CD4-positive, alpha-beta memory T cell (primary cell): ENCODE results near the gene TNIP1. TPM values are rescaled to one million over a fixed set of nuclear protein-coding genes. Genes with fewer than 3 reads are reported as not detected.

Source experiments
- CTCF ChIA-PET: fragments of 350-600 bp; sonication (Branson Sonifier 250); formaldehyde crosslinking; loops from one replicate; lab custom pipeline; 2021; ENCODE audit warnings: inconsistent platforms; ENCODE audit not compliant: partially characterized antibody; lab: Charles Lee
- POLR2A ChIA-PET: fragments of 350-600 bp; sonication (Branson Sonifier 250); formaldehyde crosslinking; loops from one replicate; lab custom pipeline; 2021; ENCODE audit not compliant: partially characterized antibody; lab: Charles Lee
- DNase-seq, 5 donors: peaks; one replicate each; pipeline versions ENCODE4 v3.0.0 to v3.0.0-alpha.2; 2020 to 2022; ENCODE audit warnings: mixed read lengths in 1 of 5
- H3K27ac ChIP-seq: one replicate; pipeline ENCODE4 v1.7.0; 2013; ENCODE audit warnings: low read depth, low read length
- H3K27me3 ChIP-seq: 2 replicates; pipeline ENCODE4 v1.7.0; 2013; ENCODE audit warnings: mild to moderate bottlenecking, low read length, moderate library complexity; ENCODE audit not compliant: insufficient read depth
- H3K36me3 ChIP-seq: 2 replicates; pipeline ENCODE4 v1.7.0; 2013; ENCODE audit warnings: mild to moderate bottlenecking, low read length, moderate library complexity; ENCODE audit not compliant: insufficient read depth
- H3K4me1 ChIP-seq: 2 replicates; pipeline ENCODE4 v1.7.0; 2013; ENCODE audit warnings: mild to moderate bottlenecking, low read length, moderate library complexity; ENCODE audit not compliant: insufficient read depth
- H3K4me3 ChIP-seq, 2 donors: one replicate each; pipeline ENCODE4 v1.7.0; 2013; ENCODE audit warnings: low read length in 2 of 2, mild to moderate bottlenecking in 1 of 2
- H3K9me3 ChIP-seq, 2 donors: one replicate each; pipeline ENCODE4 v1.7.0; 2013; ENCODE audit warnings: low read length in 2 of 2, control low read depth in 1 of 2; ENCODE audit not compliant: control insufficient read depth in 1 of 2
- H3K27ac Mint-ChIP-seq, 7 donors: one replicate each; pipeline ENCODE4 v1.8.0; 2020 to 2021; ENCODE audit warnings: mixed read lengths in 7 of 7, mild to moderate bottlenecking in 6 of 7, inconsistent platforms in 3 of 7, moderate library complexity in 3 of 7
- H3K27me3 Mint-ChIP-seq, 2 donors: one replicate each; pipeline ENCODE4 v1.8.0; 2020 to 2021; ENCODE audit warnings: mixed read lengths in 2 of 2
- H3K36me3 Mint-ChIP-seq, 2 donors: one replicate each; pipeline ENCODE4 v1.8.0; 2020 to 2021; ENCODE audit warnings: mixed read lengths in 2 of 2, inconsistent platforms in 1 of 2, mild to moderate bottlenecking in 1 of 2
- H3K4me1 Mint-ChIP-seq, 4 donors: one replicate each; pipeline ENCODE4 v1.8.0; 2020 to 2021; ENCODE audit warnings: mixed read lengths in 4 of 4, mild to moderate bottlenecking in 1 of 4
- H3K4me3 Mint-ChIP-seq, 8 donors: one replicate each; pipeline ENCODE4 v1.8.0; 2020 to 2021; ENCODE audit warnings: mixed read lengths in 8 of 8, mild to moderate bottlenecking in 7 of 8, moderate library complexity in 6 of 8, inconsistent platforms in 3 of 8
- H3K9me3 Mint-ChIP-seq, 8 donors: one replicate each; pipeline ENCODE4 v1.8.0; 2020 to 2021; ENCODE audit warnings: mixed read lengths in 8 of 8, mild to moderate bottlenecking in 5 of 8, inconsistent platforms in 3 of 8, moderate library complexity in 1 of 8
- intact Hi-C: fragments of 100-400 bp; cut with micrococcal nuclease; formaldehyde crosslinking; loops from one replicate; pipeline ENCODE4 v1.15.1; 2023
- polyA plus RNA-seq, 2 donors: library from polyadenylated mRNA; unstranded; fragments of 300-500 nt; fragmentation: Illumina TruSeq; gene quantifications; one replicate each; pipeline ENCODE4 v1.2.3, GENCODE V29; 2021
- total RNA-seq, 2 experiments: library from RNA; stranded (reverse); gene quantifications; one replicate each; pipeline ENCODE4 v1.2.3, GENCODE V29; 2021

TNIP1 gene
- total and polyA plus RNA-seq, 4 experiments from 2014 or later: 31.5 to 233 (median 149) TPM

- Histone ChIP-seq H3K27ac (no peak overlapping the region), H3K4me3 (no peak overlapping the region), H3K4me1 (no peaks in the 10 kb centered on the region), H3K36me3 (no peaks in the 10 kb centered on the region), H3K27me3 (no peaks in the 10 kb centered on the region), H3K9me3 (no peaks in the 10 kb centered on the region)
- intact Hi-C loops: no loop called here
- no peak for DNase-seq
- POLR2A ChIA-PET: no interaction called here
- H3K36me3 Mint-ChIP-seq: no peaks in the 10 kb centered on the region
- CTCF ChIA-PET: no interaction called here
- peak overlapping the region in 1 of 7 donors; percentile 29 for H3K27ac Mint-ChIP-seq
- no peak overlapping the region for H3K4me3 Mint-ChIP-seq
- no peaks in the 10 kb centered on the region for H3K4me1 Mint-ChIP-seq
- H3K27me3 Mint-ChIP-seq: no peaks in the 10 kb centered on the region
- no peaks in the 10 kb centered on the region for H3K9me3 Mint-ChIP-seq
Observed at GRCh38 chr5:151008906-151009305, 71.9 kb downstream of the TNIP1 start.

GRCh38 chr5:151008210-151008491, 72.7 kb downstream of the TNIP1 start:
- Histone ChIP-seq H3K27me3 (no peaks in the 10 kb centered on the region), H3K9me3 (no peaks in the 10 kb centered on the region), H3K27ac (no peak overlapping the region), H3K36me3 (no peaks in the 10 kb centered on the region), H3K4me1 (no peaks in the 10 kb centered on the region), H3K4me3 (no peak overlapping the region)
- no peaks in the 10 kb centered on the region for H3K9me3 Mint-ChIP-seq
- H3K4me1 Mint-ChIP-seq: no peaks in the 10 kb centered on the region
- H3K36me3 Mint-ChIP-seq: no peaks in the 10 kb centered on the region
- no peak overlapping the region for H3K27ac Mint-ChIP-seq
- no peak overlapping the region for H3K4me3 Mint-ChIP-seq
- CTCF ChIA-PET: no interaction called here
- intact Hi-C loops: no loop called here
- H3K27me3 Mint-ChIP-seq: peaks cover 0 to 3% of the 10 kb centered on the region in 2 donors
- POLR2A ChIA-PET: no interaction called here
- DNase-seq: no peak

- no peaks in the 10 kb centered on the region for H3K36me3 ChIP-seq
- Mint-ChIP-seq H3K36me3 (no peaks in the 10 kb centered on the region), H3K4me1 (no peaks in the 10 kb centered on the region), H3K27ac (no peak overlapping the region), H3K27me3 (peaks cover 0 to 3% of the 10 kb centered on the region in 2 donors), H3K9me3 (no peaks in the 10 kb centered on the region), H3K4me3 (no peak overlapping the region)
- ChIA-PET POLR2A (no interaction called here), CTCF (no interaction called here)
- no peak overlapping the region for H3K4me3 ChIP-seq
- intact Hi-C loops: no loop called here
- H3K4me1 ChIP-seq: no peaks in the 10 kb centered on the region
- H3K9me3 ChIP-seq: no peaks in the 10 kb centered on the region
- no peak for DNase-seq
- H3K27ac ChIP-seq: no peak overlapping the region
- H3K27me3 ChIP-seq: no peaks in the 10 kb centered on the region
Observed at GRCh38 chr5:151007430-151008209, 73.2 kb downstream of the TNIP1 start.

DNA sequence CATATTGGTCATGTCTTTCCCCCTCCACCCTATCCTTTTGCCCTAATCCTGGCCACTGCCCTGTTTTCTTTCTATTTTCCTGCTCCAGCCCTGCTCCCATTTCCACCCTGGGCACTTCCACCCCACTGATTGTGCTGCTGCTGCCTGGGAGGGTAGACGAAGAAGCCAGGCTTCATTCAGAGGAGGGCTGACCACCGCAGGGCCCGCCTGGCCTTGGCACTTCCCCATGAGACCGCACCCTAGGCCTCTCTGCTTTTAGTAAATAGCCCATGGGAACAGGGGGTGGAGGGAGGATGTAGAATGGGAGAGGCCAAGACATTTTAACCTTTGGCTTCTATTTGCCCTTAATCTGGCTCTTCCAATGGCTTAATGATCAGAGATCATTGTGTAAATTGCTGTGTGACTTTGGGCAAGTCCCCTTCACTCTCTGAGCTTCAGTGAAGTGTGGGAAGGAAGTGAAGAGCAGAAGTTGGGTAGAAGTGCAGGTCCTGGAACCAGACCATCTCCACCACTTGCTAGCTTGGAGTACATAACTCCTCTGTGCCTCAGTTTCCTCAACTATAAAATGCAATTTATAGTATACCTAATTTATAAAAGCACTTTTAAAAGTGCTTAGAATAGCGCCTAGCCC, 74.0 kb downstream of the TNIP1 start:
- no peak for DNase-seq
- H3K27me3 ChIP-seq: no peaks in the 10 kb centered on the region
- ChIA-PET CTCF (no interaction called here), POLR2A (no interaction called here)
- no peak overlapping the region for H3K27ac ChIP-seq
- no peak overlapping the region for H3K4me3 ChIP-seq
- H3K27me3 Mint-ChIP-seq: peaks cover 0 to 3% of the 10 kb centered on the region in 2 donors
- no peaks in the 10 kb centered on the region for H3K4me1 Mint-ChIP-seq
- no peak overlapping the region for H3K27ac Mint-ChIP-seq
- H3K36me3 Mint-ChIP-seq: no peaks in the 10 kb centered on the region
- H3K9me3 ChIP-seq: no peaks in the 10 kb centered on the region
- H3K4me3 Mint-ChIP-seq: no peak overlapping the region
- H3K9me3 Mint-ChIP-seq: no peaks in the 10 kb centered on the region
- intact Hi-C loops: no loop called here
- no peaks in the 10 kb centered on the region for H3K4me1 ChIP-seq
- H3K36me3 ChIP-seq: no peaks in the 10 kb centered on the region

DNA sequence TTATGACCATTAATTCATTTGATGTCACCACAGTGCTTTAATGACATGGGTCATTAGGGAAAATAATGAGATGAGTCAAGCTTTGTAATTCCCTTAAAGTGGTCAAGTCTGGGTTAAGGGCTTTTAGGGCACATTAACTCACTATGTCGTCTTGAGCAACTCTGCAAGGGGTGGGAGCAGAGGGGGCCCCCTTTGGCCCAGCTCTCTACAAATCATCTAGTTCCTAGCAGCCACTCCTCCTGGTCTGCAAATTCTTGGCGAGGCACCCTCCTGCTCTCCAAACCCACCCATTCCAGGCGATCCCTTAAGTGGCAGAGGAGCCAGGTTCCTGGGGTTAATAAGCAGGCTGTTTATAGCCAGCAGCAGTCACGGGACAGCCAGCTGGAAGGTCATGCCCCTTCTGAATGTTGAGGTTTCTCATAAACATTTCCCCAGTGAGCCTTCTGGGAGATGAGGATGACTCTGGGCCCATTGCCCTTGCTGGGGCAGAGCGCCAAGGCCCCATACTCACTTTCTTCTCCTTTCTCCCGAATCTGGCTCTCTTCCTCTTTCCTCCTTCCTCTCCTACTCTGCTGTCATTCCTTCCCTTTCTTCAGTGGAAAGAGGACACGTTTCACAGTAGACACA, 74.8 kb downstream of the TNIP1 start:
- H3K4me1 Mint-ChIP-seq: no peaks in the 10 kb centered on the region
- no peaks in the 10 kb centered on the region for H3K36me3 Mint-ChIP-seq
- no peak overlapping the region for H3K4me3 Mint-ChIP-seq
- H3K27me3 Mint-ChIP-seq: peaks cover 0 to 3% of the 10 kb centered on the region in 2 donors
- Histone ChIP-seq H3K27me3 (no peaks in the 10 kb centered on the region), H3K4me3 (no peak overlapping the region), H3K27ac (no peak overlapping the region), H3K9me3 (no peaks in the 10 kb centered on the region), H3K4me1 (no peaks in the 10 kb centered on the region), H3K36me3 (no peaks in the 10 kb centered on the region)
- no peaks in the 10 kb centered on the region for H3K9me3 Mint-ChIP-seq
- ChIA-PET CTCF (interaction anchor here (0.7 kb wide), 1 partner anchor 11 kb away, joined by 3 read pairs; no protein-coding TSS in a partner anchor), POLR2A (no interaction called here)
- H3K27ac Mint-ChIP-seq: no peak overlapping the region
- no peak for DNase-seq
- intact Hi-C loops: no loop called here

- no peak for DNase-seq
- Mint-ChIP-seq H3K4me3 (no peak overlapping the region), H3K27me3 (peaks cover 0 to 4% of the 10 kb centered on the region in 2 donors), H3K4me1 (no peaks in the 10 kb centered on the region), H3K36me3 (no peaks in the 10 kb centered on the region), H3K27ac (no peak overlapping the region), H3K9me3 (no peaks in the 10 kb centered on the region)
- ChIA-PET POLR2A (no interaction called here), CTCF (interaction anchor here (0.7 kb wide), 1 partner anchor 12 kb away, joined by 3 read pairs; no protein-coding TSS in a partner anchor)
- Histone ChIP-seq H3K4me3 (no peak overlapping the region), H3K4me1 (no peaks in the 10 kb centered on the region), H3K9me3 (no peaks in the 10 kb centered on the region), H3K27ac (no peak overlapping the region), H3K27me3 (no peaks in the 10 kb centered on the region), H3K36me3 (no peaks in the 10 kb centered on the region)
- intact Hi-C loops: no loop called here
Observed at GRCh38 chr5:151005187-151005949, 75.5 kb downstream of the TNIP1 start.

DNA sequence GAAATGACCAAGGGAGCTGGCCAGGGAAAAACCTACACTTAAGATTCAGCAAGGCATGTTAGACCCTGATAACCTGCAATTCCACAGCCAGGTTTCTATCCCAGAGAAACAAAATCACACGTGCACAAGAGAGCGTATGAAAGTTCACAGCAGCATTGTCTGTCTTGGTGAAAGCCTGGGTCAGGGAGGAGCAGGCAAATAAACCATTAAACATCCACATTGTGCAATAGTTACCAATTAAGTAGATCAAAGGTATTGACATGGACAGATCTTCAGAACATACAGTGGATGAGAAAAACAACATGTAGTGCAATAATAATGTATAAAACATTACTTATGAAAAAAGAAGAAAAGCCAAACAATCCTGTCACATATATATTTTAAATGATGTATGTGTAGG, 76.3 kb downstream of the TNIP1 start:
- Histone ChIP-seq H3K9me3 (no peaks in the 10 kb centered on the region), H3K36me3 (no peaks in the 10 kb centered on the region), H3K4me1 (no peaks in the 10 kb centered on the region), H3K27me3 (no peaks in the 10 kb centered on the region), H3K4me3 (no peak overlapping the region), H3K27ac (no peak overlapping the region)
- Mint-ChIP-seq H3K27me3 (peaks cover 0 to 4% of the 10 kb centered on the region in 2 donors), H3K36me3 (no peaks in the 10 kb centered on the region), H3K4me3 (no peak overlapping the region), H3K9me3 (no peaks in the 10 kb centered on the region), H3K4me1 (no peaks in the 10 kb centered on the region), H3K27ac (no peak overlapping the region)
- ChIA-PET POLR2A (no interaction called here), CTCF (no interaction called here)
- no peak for DNase-seq
- intact Hi-C loops: no loop called here
